Ovary (tissue), 9 donors: ENCODE results near the gene PBRM1. TPM values are rescaled to one million over a fixed set of nuclear protein-coding genes. Genes with fewer than 3 reads are reported as not detected.

ENCODE experiments used
- DNase-seq, 5 donors: peaks; one replicate each; pipeline ENCODE4 v3.0.0-alpha.2; 2019 to 2020
- H3K27ac ChIP-seq, 2 donors: fragments of 200-600 bp; one replicate each; pipeline versions ENCODE4 v1.5.1 to v1.8.0; 2019 to 2022
- H3K27me3 ChIP-seq: fragments of 200-600 bp; one replicate; pipeline ENCODE4 v1.8.0; 2022
- H3K36me3 ChIP-seq: fragments of 200-600 bp; sonication (generic); one replicate; pipeline ENCODE4 v1.5.1; 2019
- H3K4me1 ChIP-seq: one replicate; pipeline ENCODE4 v1.8.1; 2013; ENCODE audit warnings: mild to moderate bottlenecking, moderate library complexity; ENCODE audit not compliant: insufficient read depth
- H3K4me3 ChIP-seq: fragments of 200-600 bp; sonication (generic); one replicate; pipeline ENCODE4 v1.5.1; 2017
- H3K9me3 ChIP-seq, 2 donors: fragments of 200-600 bp in 1 of 2; sonication (generic) in 1 of 2; one replicate each; pipeline versions ENCODE4 v1.5.1 to v1.8.1; 2013 to 2019; ENCODE audit warnings: mild to moderate bottlenecking in 1 of 2, moderate library complexity in 1 of 2
- CTCF ChIP-seq, 3 donors: fragments of 450-650 bp in 2 of 3; fragments of 200-600 bp in 1 of 3; IDR thresholded peaks; one replicate each; pipeline versions ENCODE4 v1.5.1 to v1.8.0; 2016 to 2022; ENCODE audit warnings: antibody characterized with exemption in 3 of 3, mild to moderate bottlenecking in 1 of 3
- EP300 ChIP-seq: sonication (generic); formaldehyde crosslinking; IDR thresholded peaks from one replicate; pipeline ENCODE4 v1.6.1; 2017; ENCODE audit warnings: antibody characterized with exemption
- POLR2A ChIP-seq: fragments of 450-650 bp; IDR thresholded peaks from one replicate; pipeline ENCODE4 v1.6.1; 2017; ENCODE audit warnings: antibody characterized with exemption, mild to moderate bottlenecking, moderate library complexity
- WGBS, 3 donors: extraction: QIAGEN DNeasy Blood & Tissue Kit in 1 of 3; methylation state at CpG; one replicate each; pipeline versions ENCODE4 v1.1.5 to v1.1.7; 2013 to 2017; 5-methylcytosine and 5-hydroxymethylcytosine counted together
- intact Hi-C, 4 donors: fragments of 100-400 bp; cut with DNase I; formaldehyde crosslinking; loops; one replicate each; pipeline versions ENCODE4 v1.11.0 to v1.15.1; 2022 to 2023
- polyA plus RNA-seq, 2 donors: library from polyadenylated mRNA; stranded (reverse); fragments of 200-250 nt in 1 of 2; fragments of 350-450 nt in 1 of 2; fragmentation: Illumina TruSeq in 1 of 2; extraction: RNeasy Lipid Tissue Mini Kit (QIAGEN cat#74804) in 1 of 2; gene quantifications; one replicate each; pipeline ENCODE4 v1.2.3, GENCODE V29; 2013 to 2014
- total RNA-seq, 7 donors: library from RNA; depleted of rRNA in 2 of 7; stranded (reverse); fragments of >200 nt in 2 of 7; fragmentation: NEBNext Ultra II Directional in 3 of 7; extraction: Animal tissue kit (Norgen Biotek cat#: 25700) in 3 of 7; gene quantifications; one replicate each; pipeline versions ENCODE4 v1.1.0 to v1.2.4, GENCODE V29; 2016 to 2023
- donor health status: DM: no; HTN: no; CAD: no; lungs with moderate emphysema.
- donor health status: DM: no; HTN: no; CAD: no.
- donor health status: Bipolar disorder and iron deficiency.
- donor health status: DM: yes; HTN: yes; CAD: no.
- donor health status: DM: no; HTN: no; CAD: no.
- donor health status: DM: yes; HTN: yes; CAD: no.

PBRM1 gene
- total and polyA plus RNA-seq, 9 donors: 19.8 to 95.7 (median 69.7) TPM

DNA sequence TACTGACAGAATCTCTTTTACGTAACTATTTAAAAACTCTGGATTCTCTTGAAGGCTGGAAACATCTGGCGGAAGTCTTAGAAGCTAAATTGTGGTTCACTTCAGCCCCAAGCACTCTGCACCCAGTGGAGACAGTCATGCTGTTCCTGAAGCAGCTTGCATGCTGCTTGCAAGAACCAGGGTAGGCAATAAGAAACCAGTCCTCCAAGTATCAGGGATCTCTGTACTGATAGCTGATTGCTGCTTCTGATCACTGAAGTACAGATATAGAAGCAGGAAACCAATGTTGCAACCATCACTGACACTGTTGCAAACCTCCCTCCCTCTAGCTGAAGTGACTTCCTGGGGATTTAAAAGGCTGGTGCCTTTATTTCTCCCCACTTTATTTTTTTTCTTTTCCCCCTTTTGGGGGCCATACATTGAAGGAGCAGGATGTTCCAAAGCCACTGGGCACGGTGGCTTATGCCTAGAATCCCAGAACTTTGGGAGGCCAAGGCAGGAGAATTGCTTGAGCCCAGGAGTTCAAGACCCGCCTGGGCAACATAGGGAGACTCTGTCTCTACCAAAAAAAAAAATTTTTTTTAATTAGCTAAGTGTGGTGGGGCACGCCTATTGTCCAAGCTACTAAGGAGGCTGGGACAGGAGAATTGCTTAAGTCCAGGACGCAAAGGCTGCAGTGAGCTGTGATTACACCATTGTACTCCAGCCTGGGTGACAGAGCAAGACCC, 35.5 kb upstream of the PBRM1 start:
- H3K4me1 ChIP-seq: no peaks in the 10 kb centered on the region
- H3K27me3 ChIP-seq: no peaks in the 10 kb centered on the region
- no peaks in the 10 kb centered on the region for H3K9me3 ChIP-seq
- 88 to 91% (median 91%) methylated on average over 6 of the region's 6 CpGs for WGBS, 3 donors
- H3K4me3 ChIP-seq: no peak overlapping the region
- intact Hi-C loops: no loop called here
- DNase-seq: no peak
- no peaks in the 10 kb centered on the region for H3K36me3 ChIP-seq
- H3K27ac ChIP-seq: no peak overlapping the region
- TF ChIP-seq CTCF (IDR thresholded peaks at IDR 0.05): no peak

GRCh38 chr3:52719618-52720017, 33.9 kb upstream of the PBRM1 start:
- H3K4me1 ChIP-seq: no peaks in the 10 kb centered on the region
- H3K27ac ChIP-seq: no peak overlapping the region
- intact Hi-C loops: no loop called here

GRCh38 chr3:52715714-52716305, 30.1 kb upstream of the PBRM1 start:
- no peaks in the 10 kb centered on the region for H3K9me3 ChIP-seq
- intact Hi-C loops: no loop called here
- H3K27me3 ChIP-seq: no peaks in the 10 kb centered on the region
- no peak overlapping the region for H3K4me3 ChIP-seq
- no peaks in the 10 kb centered on the region for H3K36me3 ChIP-seq
- WGBS, 3 donors: 85 to 90% (median 90%) methylated on average over 11 of the region's 11 CpGs
- H3K4me1 ChIP-seq: no peaks in the 10 kb centered on the region
- TF ChIP-seq POLR2A (no peak), CTCF (IDR thresholded peaks at IDR 0.05) (no peak), EP300 (no peak)
- H3K27ac ChIP-seq: no peak overlapping the region
- no peak for DNase-seq

More at GRCh38 chr3:52719618-52720017, 33.9 kb upstream of the PBRM1 start:
- Histone ChIP-seq H3K9me3 (no peaks in the 10 kb centered on the region), H3K27me3 (no peaks in the 10 kb centered on the region), H3K36me3 (no peaks in the 10 kb centered on the region), H3K4me3 (no peak overlapping the region)
- no peak for DNase-seq
- TF ChIP-seq EP300: no peak
- no peak for TF ChIP-seq POLR2A
- TF ChIP-seq CTCF (IDR thresholded peaks at IDR 0.05): no peak

DNA sequence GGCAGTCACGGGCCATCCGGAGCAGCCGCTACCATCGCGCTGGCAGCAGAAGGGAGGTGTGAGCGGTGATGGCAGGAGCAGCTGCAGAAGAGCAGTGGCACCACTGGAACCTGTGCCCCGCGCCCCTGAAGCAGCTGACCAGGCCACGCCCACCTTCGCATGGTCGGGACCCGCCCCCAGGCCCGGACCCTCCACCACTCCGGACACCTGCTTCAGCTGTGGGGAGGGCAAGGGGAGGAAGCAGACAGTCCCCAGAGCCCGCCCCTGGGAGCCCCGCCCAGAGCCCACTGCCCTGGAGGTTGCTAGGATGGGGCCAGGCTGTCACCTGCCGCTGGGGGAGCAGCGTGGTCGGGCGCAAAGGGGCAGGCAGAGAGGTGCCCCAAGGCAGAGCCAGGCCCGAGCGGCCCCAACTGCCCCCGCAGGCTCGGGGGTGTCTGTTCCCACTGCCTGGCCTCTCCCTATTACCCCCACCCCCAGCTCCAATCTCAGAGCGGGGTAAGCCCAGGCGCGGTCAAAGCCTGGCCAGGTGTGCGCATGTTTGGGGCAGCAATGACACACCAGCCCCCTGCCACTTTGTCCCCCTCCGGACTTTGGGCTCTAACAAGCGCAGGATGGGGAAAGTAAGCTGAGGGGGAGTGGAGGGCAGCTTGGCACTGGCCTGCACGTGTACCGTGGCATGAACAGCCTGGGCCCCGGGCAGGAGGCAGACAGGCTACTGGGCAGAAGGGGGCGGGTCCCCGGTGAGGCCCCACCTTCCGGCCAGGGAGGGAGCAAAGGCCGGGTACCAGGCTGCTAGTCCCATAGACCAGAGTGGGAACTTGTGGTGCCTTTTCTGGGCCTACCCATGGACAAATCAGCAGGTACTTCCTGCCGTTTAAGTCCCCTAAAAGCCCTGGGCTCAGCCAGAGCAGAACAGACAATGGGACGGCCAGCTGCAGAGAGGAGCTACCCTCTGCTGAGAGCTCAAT, 28.9 kb upstream of the PBRM1 start:
- H3K9me3 ChIP-seq: no peaks in the 10 kb centered on the region
- 45 to 53% (median 49%) methylated on average over 36 to 39 of the region's 39 CpGs for WGBS, 3 donors
- no peaks in the 10 kb centered on the region for H3K36me3 ChIP-seq
- no peaks in the 10 kb centered on the region for H3K4me1 ChIP-seq
- no peak for DNase-seq
- H3K27me3 ChIP-seq: no peaks in the 10 kb centered on the region
- TF ChIP-seq EP300: no peak
- TF ChIP-seq CTCF (IDR thresholded peaks at IDR 0.05): no peak
- TF ChIP-seq POLR2A: no peak
- intact Hi-C loops: no loop called here
- H3K4me3 ChIP-seq: no peak overlapping the region
- no peak overlapping the region for H3K27ac ChIP-seq
